GM12801 (cell line): ENCODE results near the gene GJB5.

Experiments used
- CTCF ChIP-seq: IDR thresholded peaks from one replicate; pipeline ENCODE4 v1.5.1; 2011; ENCODE audit warnings: control low read depth; ENCODE audit not compliant: insufficient read length; ENCODE audit errors: extremely low read depth

GJB5 gene

GRCh38 chr1:34785875-34786470, 31.1 kb downstream of the GJB5 start:
- no peak for TF ChIP-seq CTCF

GRCh38 chr1:34786521-34787325, 31.9 kb downstream of the GJB5 start:
- TF ChIP-seq CTCF, result no peak

- TF ChIP-seq CTCF, result no peak
These were observed 32.9 kb downstream of the GJB5 start for GRCh38 chr1:34787461-34788420.

- TF ChIP-seq CTCF, result no peak
These were observed 36.1 kb downstream of the GJB5 start for GRCh38 chr1:34790985-34791384.

- TF ChIP-seq CTCF, result no peak
These were observed 37.6 kb downstream of the GJB5 start for GRCh38 chr1:34792424-34792823.

- no peak for TF ChIP-seq CTCF
These were observed 38.3 kb downstream of the GJB5 start, which contains the start of gene GJA4 for GRCh38 chr1:34792868-34793727. TSS of gene GJA4 (plus strand) at chr1:34792999. CDS start at chr1:34794214, 1,215 bp downstream.
